Left colon (tissue), 2 donors: ENCODE measurements around the gene SNAP25. TPM values are rescaled to one million over a fixed set of nuclear protein-coding genes. Genes with fewer than 3 reads are reported as not detected.

Experiments used
- ATAC-seq: fragments of 200-7000 bp; cut with Tn5 transposase; one replicate; pipeline ENCODE4 v1.9.1; 2020; ENCODE audit warnings: mild to moderate bottlenecking, moderate library complexity
- DNase-seq, 2 donors: peaks; one replicate each; pipeline ENCODE4 v3.0.0-alpha.2; 2020
- intact Hi-C, 2 donors: fragments of 100-400 bp; cut with DNase I in 1 of 2; cut with micrococcal nuclease in 1 of 2; formaldehyde crosslinking; loops; one replicate each; pipeline versions ENCODE4 v1.11.2 to v1.14.0; 2022; cut with DNase I, micrococcal nuclease
- total RNA-seq, 2 donors: library from RNA; stranded (reverse); fragmentation: NEBNext Ultra II Directional; extraction: Animal tissue kit (Norgen Biotek cat#: 25700); gene quantifications; one replicate each; pipeline ENCODE4 v1.2.1, GENCODE V29; 2021
- donor health status: DM: no; HTN: no; CAD: no.
- donor health status: DM: yes; HTN: yes; CAD: no.

Gene SNAP25
- total RNA-seq, 2 donors from 2014 or later: 0.76 to 1.7 TPM

GRCh38 chr20:10253780-10254179, 35.1 kb downstream of the SNAP25 start:
- intact Hi-C loops: no loop called here
- DNase-seq (no peak), ATAC-seq (no peak)

GRCh38 chr20:10255846-10256245, 37.2 kb downstream of the SNAP25 start:
- DNase-seq: no peak
- no peak for ATAC-seq
- intact Hi-C loops: no loop called here

DNA sequence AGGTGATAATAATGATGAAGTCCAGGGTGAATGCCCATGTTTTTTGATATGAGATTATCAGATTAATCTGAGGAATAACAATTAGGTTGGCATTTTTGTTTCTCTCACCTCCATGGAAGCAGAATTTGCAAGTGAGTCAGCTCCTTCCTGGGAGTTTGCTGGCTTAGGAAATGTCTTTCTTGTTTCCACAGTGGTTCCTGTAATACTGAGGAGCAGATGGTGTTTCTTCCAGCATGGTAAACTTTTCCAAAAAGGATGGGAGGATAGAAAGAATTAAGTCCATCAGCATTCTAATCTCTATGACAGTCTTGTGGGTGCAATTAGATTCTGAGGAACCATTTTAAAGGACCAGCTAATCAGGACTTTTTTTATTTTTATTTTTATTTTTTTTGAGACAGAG, 40.5 kb downstream of the SNAP25 start:
- intact Hi-C loops: no loop called here
- ATAC-seq (no peak), DNase-seq (no peak)

DNA sequence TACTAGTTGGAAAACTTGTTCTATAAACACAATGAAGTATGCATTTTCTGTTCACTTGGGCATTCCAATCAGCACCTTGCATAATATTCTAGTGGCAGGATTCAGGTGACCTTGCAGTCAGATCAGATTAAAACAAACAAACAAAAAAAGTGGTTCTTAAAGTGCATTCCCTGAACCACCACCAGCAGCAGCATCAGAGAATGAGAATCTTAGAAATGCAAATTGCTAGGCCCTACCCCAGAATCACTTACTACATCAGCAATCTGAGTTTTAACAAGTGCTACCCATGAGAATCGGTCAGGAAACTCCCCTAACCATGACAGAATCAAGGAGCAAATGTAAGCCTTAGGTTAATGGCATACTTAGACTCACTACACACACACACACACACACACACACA, 41.7 kb downstream of the SNAP25 start:
- DNase-seq (no peak), ATAC-seq (no peak)
- intact Hi-C loops: no loop called here

GRCh38 chr20:10261702-10262101, 43.1 kb downstream of the SNAP25 start:
- DNase-seq (no peak), ATAC-seq (no peak)
- intact Hi-C loops: no loop called here

GRCh38 chr20:10263385-10264165, 44.9 kb downstream of the SNAP25 start:
- DNase-seq (no peak), ATAC-seq (no peak)
- intact Hi-C loops: no loop called here

- intact Hi-C loops: no loop called here
- DNase-seq (no peak), ATAC-seq (no peak)
These were observed 45.5 kb downstream of the SNAP25 start for GRCh38 chr20:10264166-10264558.

GRCh38 chr20:10268636-10269035, 50.0 kb downstream of the SNAP25 start:
- no peak for DNase-seq
- ATAC-seq: no peak
- intact Hi-C loops: no loop called here

GRCh38 chr20:10270630-10271029, 52.0 kb downstream of the SNAP25 start:
- intact Hi-C loops: no loop called here
- DNase-seq (no peak), ATAC-seq (no peak)

DNA sequence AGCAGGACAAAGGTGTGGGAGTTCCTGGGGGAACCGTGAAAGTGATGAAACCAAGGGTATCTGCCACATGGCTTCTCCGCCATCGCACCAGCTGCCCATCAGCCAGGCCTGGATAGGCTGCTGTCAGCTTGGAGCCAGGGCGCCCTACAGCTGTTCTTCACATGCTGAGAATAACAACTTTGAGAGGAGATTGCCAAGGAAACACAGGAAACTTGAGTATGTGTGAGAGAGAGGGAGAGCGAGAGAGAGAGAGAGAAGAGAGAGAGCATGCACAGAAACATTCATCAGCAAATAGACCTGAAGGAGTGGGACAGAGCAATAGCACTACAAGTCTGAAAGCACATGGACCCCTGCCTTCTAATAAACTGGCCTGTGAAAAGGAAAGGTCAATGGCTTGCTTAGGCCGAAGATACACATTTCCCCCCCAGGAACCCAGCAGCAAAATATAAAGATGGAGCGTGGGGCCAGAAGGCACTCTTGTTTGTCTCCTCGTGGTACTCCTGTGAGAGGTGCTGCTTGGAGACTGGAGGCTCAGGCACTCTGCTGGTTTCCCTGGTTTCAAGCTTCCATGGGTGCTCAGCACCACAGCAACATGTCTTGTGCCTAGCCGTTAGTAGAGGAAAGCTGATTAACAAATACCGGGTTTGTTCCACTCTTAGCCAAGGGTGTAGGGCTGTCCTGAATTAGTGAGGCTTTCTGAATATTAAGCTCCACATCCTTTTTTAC, 53.0 kb downstream of the SNAP25 start:
- intact Hi-C loops: no loop called here
- no peak for ATAC-seq
- DNase-seq: no peak

- DNase-seq (no peak), ATAC-seq (no peak)
- intact Hi-C loops: no loop called here
These were observed 58.4 kb downstream of the SNAP25 start for GRCh38 chr20:10276878-10277580.

- ATAC-seq (no peak), DNase-seq (no peak)
- intact Hi-C loops: no loop called here
These were observed 59.0 kb downstream of the SNAP25 start for GRCh38 chr20:10277616-10278015.

GRCh38 chr20:10278412-10278811, 59.8 kb downstream of the SNAP25 start:
- no peak for DNase-seq
- intact Hi-C loops: no loop called here
- no peak for ATAC-seq

GRCh38 chr20:10280018-10280908, 61.6 kb downstream of the SNAP25 start:
- DNase-seq (no peak), ATAC-seq (no peak)
- intact Hi-C loops: no loop called here

GRCh38 chr20:10281911-10282310, 63.3 kb downstream of the SNAP25 start:
- no peak for ATAC-seq
- DNase-seq: no peak
- intact Hi-C loops: no loop called here

DNA sequence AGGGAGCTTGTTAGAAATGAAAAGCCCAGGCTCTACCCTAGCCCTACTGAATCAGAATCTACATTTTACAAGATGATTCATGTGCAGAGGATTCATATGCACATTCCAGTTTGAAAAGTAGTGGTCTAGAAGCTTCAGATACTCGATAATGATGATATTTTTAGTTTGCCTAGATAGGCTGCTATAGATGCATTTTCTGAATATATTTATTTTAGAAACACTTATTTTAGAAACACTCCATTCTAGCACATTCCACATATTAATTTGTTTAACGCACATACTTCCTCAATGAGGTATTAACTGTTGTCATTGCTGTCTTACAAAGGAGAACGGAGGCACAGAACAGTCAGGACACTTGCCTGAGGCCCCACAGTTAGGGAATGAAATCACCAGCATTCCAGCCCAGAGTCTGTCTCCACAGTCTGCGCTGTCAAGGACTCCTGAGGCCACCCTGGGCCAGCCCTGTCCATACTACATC, 64.4 kb downstream of the SNAP25 start:
- no peak for ATAC-seq
- no peak for DNase-seq
- intact Hi-C loops: no loop called here

GRCh38 chr20:10286356-10286755, 67.7 kb downstream of the SNAP25 start:
- DNase-seq (no peak), ATAC-seq (no peak)
- intact Hi-C loops: no loop called here

DNA sequence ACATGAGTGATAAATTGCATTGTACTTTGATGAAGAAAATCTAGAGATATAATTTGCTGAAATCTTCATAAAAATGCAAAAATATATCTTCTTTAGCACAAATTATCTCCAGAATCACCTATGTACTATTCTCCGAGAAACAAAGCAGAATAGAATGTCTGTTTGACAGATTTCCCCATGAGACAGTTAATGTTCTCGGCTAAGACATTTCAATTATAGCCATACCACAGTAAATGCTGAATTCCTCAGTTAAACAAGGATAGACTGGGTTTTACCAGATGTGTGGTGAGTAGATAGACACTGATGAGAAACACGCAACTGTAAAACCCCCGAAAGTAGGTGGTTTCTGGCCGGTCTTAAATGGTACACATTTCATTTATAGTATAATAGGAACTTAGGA, 69.8 kb downstream of the SNAP25 start:
- DNase-seq (no peak), ATAC-seq (no peak)
- intact Hi-C loops: no loop called here
